GM21717 (cell line): ENCODE measurements around the gene CHRNB2.

ENCODE experiments used
- ATAC-seq: cut with Tn5 transposase; IDR thresholded peaks from one replicate; pipeline ENCODE4 v1.9.1; 2021; ENCODE audit warnings: mild to moderate bottlenecking, moderate library complexity; ENCODE audit not compliant: unreplicated experiment

The CHRNB2 gene

GRCh38 chr1:154577346-154578057 is 9.9 kb downstream of the CHRNB2 start:
- ATAC-seq, result no peak

DNA sequence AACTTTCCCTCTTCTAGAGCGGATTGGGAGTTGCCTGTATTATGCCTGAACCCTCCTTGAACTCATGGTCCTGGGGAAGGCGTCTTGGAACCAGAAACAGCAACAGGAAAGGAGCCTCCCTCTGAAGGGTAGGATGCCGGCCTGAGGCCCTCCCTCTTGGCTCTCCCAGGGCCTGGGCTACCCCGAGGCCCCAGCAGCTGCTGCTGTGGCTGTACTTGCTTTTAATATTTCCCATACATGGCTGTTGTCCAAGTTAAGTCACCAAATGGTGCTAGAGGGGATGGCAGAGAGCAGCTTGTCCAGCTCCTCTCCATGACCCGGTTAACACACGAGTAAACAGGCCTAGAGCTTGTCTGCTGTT is 10.5 kb downstream of the CHRNB2 start:
- no peak for ATAC-seq

DNA sequence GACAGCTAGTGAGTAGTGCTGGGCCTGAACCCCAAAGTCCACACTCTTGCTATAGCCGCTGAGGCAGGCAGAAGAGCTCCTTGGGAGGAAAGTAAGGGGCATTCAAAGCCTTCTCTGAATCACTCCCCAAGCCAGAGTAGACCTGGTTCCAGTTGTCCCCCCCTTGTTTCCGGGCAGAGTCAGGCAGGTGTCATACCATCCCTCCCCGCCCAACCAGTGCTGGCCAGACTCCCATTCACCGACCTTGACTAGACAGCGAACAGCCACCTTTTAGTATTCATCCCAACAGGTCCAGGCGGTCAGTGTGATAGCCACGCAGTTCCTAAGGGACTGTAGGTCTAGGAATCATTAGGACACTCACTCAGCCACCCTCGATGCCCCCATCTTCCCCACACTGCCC is 11.8 kb downstream of the CHRNB2 start:
- no peak for ATAC-seq

GRCh38 chr1:154581766-154582165 is 14.2 kb downstream of the CHRNB2 start:
- ATAC-seq, result no peak

DNA sequence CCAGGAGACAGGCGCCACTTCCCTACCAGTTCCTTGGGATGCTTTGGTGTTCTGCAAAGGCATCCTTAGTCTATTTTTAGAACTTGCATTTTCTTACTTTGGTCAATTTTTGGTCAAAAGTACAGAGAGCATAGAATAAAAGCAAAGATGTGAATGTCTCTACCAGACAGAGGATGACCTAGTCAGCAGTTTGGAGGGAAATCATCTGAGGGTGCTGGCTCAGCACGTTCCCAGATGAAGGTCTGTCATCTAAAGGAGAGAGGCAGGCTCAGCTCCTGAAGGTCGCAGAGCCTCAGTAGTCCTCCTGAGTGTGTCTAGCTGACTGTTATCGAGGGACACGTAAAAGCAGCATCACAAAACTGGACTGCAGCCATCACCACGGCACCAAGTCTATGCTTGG is 15.3 kb downstream of the CHRNB2 start:
- ATAC-seq, result no peak

- ATAC-seq, result no peak
Measured at GRCh38 chr1:154583773-154584172, 16.2 kb downstream of the CHRNB2 start.

DNA sequence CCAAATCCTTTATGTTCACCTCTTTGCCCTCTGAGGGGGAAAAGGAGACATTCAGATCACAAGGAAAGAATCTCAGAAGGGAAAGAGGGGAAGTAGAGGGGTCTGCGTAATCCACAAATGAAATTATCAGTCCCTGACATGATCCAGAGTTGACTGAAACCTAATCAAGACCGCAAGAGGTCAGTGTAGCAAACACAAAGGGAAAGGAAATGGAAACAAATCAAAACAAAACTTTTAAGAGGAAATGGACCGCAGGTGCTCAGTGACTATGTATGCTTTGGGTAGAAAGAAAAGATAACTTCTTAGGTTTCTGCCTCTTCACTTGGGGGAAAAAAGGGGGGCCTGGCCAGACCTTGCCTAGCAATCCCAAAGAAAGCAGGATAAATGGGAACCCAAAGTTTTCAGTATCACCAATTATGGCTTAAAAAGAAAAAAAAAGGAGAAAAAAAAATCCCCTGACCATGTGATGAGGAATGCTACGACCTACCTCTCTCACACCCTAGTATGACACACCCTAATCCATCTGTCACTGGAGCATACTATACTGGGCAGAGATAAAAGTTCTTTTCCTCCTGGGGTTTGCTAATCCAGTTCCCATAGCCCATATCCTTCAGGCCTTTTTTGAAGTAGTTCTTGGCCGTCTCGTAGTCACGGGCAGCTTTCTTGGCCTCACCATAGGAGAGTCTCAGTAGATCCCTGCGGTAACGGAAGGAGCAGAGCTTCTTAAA is 16.9 kb downstream of the CHRNB2 start:
- no peak for ATAC-seq

- ATAC-seq, result no peak
Measured at GRCh38 chr1:154586231-154586630, 18.7 kb downstream of the CHRNB2 start.

GRCh38 chr1:154586641-154587040 is 19.1 kb downstream of the CHRNB2 start:
- no peak for ATAC-seq

DNA sequence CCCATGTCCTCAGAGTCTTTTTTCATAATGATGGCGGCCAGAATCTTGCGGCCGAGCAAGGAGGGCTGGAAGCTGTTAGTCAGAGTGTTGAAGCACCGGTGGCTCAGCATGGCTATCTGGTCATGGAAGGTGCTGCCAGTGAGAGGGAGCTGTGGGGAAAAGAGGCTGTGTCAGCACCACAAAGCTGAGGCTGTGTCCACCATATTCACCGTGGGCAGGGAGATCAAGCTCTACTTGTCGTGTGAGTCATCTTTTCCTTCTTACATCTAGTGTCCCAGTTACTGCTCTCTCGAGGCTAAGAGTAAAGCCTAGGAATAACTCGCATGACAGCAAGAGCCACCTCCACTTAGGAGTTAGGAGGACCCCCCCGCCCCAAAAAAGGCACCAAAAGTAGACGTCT is 22.2 kb downstream of the CHRNB2 start:
- ATAC-seq, result no peak

GRCh38 chr1:154590756-154591155 is 23.2 kb downstream of the CHRNB2 start:
- ATAC-seq, result no peak

DNA sequence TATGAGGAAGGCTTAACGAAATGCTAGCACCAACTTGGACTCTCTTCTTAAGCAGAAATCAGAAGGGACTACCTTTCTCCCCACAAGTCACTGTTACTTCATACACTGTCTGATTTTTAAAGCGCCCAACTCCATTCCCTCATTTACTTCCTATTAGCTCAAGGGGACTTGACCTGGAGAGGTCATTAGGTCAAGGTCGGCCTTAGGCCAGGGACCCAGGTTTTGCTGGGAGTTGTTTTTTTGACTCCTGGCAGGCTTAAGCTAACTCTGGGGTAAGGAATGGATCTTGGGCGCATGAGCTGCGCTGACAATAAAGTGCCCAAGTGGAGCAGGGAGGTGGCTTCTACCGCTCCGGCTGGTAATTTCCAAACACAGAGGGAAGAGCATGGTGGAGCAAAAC is 23.6 kb downstream of the CHRNB2 start:
- ATAC-seq, result no peak

GRCh38 chr1:154593390-154593789 is 25.8 kb downstream of the CHRNB2 start:
- no peak for ATAC-seq

- no peak for ATAC-seq
Measured at GRCh38 chr1:154594811-154595210, 27.2 kb downstream of the CHRNB2 start.

DNA sequence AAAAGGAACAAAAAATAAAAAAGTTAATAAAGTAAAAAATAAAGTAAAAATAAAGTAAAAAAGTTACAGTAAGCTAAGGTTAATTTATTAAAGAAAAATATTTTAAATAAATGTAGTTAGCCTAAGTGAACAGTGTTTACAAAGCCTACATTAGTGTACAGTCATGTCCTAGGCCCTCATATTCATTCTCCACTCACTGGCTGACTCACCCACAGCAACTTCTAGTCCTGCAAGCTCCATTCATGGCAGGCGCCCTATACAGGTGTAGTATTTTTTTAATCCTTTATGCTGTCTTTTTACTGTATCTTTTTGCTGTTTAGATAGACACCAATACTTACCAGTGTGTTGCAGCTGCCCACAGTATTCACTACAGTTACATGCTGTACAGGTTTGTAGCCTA is 28.0 kb downstream of the CHRNB2 start:
- ATAC-seq, result no peak

- ATAC-seq, result no peak
Measured at GRCh38 chr1:154598871-154599635, 31.5 kb downstream of the CHRNB2 start.

- ATAC-seq, result no peak
Measured at GRCh38 chr1:154599658-154600057, 32.1 kb downstream of the CHRNB2 start.

- ATAC-seq, result no peak
Measured at GRCh38 chr1:154603317-154603716, 35.7 kb downstream of the CHRNB2 start.

- ATAC-seq, result no peak
Measured at GRCh38 chr1:154605534-154605933, 38.0 kb downstream of the CHRNB2 start.

- ATAC-seq, result no peak
Measured at GRCh38 chr1:154607106-154607608, 39.6 kb downstream of the CHRNB2 start.

GRCh38 chr1:154607609-154608396 is 40.2 kb downstream of the CHRNB2 start, which contains the start of gene ADAR:
Gene ADAR (minus strand): TSS chr1:154608186. CDS start chr1:154608006, 180 bp downstream.
- peak; percentile 56 for ATAC-seq
